ENCODE data around the gene NUDT13. TPM values are rescaled to one million over a fixed set of nuclear protein-coding genes. Genes with fewer than 3 reads are reported as not detected.

Gene NUDT13
- total and polyA plus RNA-seq, 10 donors, result 1.4 to 3.3 (median 2.3) TPM

DNA sequence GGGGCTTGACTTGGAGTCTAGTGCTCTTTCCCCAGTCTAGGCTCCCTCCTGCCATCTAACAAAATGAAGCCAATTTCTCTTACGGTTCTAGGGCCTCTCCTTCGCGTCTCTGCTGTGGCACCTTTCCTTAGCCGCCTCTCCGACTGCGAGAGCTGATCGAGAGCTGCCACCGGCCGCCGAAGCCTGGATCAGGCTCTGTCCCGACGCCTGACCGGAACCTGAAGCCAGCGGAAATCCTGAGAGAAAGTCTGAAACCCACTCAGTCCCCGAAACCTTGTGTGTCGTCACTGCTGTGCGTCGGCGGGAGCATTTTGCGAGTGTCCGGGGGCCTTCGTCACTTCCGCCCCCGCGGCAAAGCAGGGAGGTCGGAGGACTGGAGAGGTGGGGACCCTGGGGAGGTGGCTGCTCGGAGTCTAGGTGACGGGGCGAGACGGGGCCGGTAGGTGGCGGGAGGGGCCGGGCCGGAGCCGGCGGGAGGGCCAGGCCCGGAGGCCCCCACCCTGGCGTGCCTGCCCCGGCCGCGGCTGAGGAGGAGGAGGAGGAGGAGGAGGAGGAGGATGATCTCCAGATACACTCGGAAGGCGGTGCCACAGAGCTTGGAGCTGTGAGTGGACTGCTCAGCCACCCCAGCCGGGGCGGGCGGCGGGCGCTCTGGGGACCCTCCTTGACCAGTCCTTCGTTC, 57.7 kb downstream of the NUDT13 start, which contains the start of the genes ECD and FAM149B1:
ECD (minus strand) TSS at position 226 of the 682 bp plus-strand sequence. CDS start 4,071 bp downstream, outside the sequence.
FAM149B1 (plus strand) TSS at position 337 of the 682 bp plus-strand sequence; CDS start at position 558, 221 bp downstream.
- Histone ChIP-seq H3K27ac (peak within 1 kb of the TSS; percentile 93 to 97 (median 96)), H3K4me3 (peak within 1 kb of the TSS; percentile 66 to 93 (median 84)), H3K36me3 (peaks cover 0 to 29% (median 6%) of the 10 kb centered on the region in 6 donors), H3K4me1 (peaks cover 34 to 68% (median 57%) of the 10 kb centered on the region in 6 donors), H3K9me3 (no peaks in the 10 kb centered on the region), H3K27me3 (replicated peaks in 1 of 7) (no peaks in the 10 kb centered on the region)
- 0 to 1% (median 0%) methylated on average over 34 to 49 of the region's 49 CpGs for WGBS, 5 donors
- TF ChIP-seq, protein P1, sequence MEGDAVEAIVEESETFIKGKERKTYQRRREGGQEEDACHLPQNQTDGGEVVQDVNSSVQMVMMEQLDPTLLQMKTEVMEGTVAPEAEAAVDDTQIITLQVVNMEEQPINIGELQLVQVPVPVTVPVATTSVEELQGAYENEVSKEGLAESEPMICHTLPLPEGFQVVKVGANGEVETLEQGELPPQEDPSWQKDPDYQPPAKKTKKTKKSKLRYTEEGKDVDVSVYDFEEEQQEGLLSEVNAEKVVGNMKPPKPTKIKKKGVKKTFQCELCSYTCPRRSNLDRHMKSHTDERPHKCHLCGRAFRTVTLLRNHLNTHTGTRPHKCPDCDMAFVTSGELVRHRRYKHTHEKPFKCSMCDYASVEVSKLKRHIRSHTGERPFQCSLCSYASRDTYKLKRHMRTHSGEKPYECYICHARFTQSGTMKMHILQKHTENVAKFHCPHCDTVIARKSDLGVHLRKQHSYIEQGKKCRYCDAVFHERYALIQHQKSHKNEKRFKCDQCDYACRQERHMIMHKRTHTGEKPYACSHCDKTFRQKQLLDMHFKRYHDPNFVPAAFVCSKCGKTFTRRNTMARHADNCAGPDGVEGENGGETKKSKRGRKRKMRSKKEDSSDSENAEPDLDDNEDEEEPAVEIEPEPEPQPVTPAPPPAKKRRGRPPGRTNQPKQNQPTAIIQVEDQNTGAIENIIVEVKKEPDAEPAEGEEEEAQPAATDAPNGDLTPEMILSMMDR (IDR thresholded peaks at IDR 0.05 in 8 of 11, conservative IDR thresholded peaks at IDR 0.05 in 3 of 11), result peak in 8 of 11 experiments; percentile 30 to 51 (median 42)
- TF ChIP-seq POLR2A (IDR thresholded peaks at IDR 0.05), result peak; percentile 80 to 86 (median 86)
- peak; percentile 98 to 99 (median 99) for TF ChIP-seq POLR2AphosphoS5 (IDR thresholded peaks at IDR 0.05)
- DNase-seq, result peak; percentile 97
- intact Hi-C loops (cut with DNase I; ENCODE audit: low total_unique reads), result no loop called here

DNA sequence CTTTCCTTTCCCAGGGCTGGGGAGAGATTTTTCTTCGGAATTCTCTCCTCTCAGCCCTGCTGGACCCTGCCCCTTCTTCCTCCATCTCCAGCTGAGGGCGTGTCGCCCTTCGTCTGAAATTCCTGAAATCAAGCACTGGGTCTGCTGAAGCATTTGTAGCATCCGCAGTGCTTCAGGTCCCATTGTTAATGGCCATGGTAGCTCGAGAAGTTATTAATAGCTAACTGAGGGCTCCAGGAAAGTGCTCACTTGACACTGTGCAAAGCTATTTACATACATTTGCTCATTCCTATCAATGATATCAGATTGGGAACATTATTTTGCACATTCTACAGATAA, 58.2 kb downstream of the NUDT13 start:
- Histone ChIP-seq H3K9me3 (no peaks in the 10 kb centered on the region), H3K27ac (peak overlapping the region; percentile 93 to 97 (median 96)), H3K4me3 (peak overlapping the region; percentile 66 to 93 (median 84)), H3K4me1 (peaks cover 33 to 63% (median 52%) of the 10 kb centered on the region in 6 donors), H3K27me3 (replicated peaks in 1 of 7) (no peaks in the 10 kb centered on the region), H3K36me3 (peaks cover 0 to 24% (median 3%) of the 10 kb centered on the region in 6 donors)
- 0 to 2% (median 1%) methylated on average over 6 of the region's 6 CpGs for WGBS, 5 donors
- no peak for DNase-seq
- intact Hi-C loops (cut with DNase I; ENCODE audit: low total_unique reads), result no loop called here
- TF ChIP-seq POLR2AphosphoS5 (IDR thresholded peaks at IDR 0.05) (no peak), POLR2A (IDR thresholded peaks at IDR 0.05) (no peak)
- TF ChIP-seq, protein P1 (IDR thresholded peaks at IDR 0.05 in 8 of 11, conservative IDR thresholded peaks at IDR 0.05 in 3 of 11), result no peak

GRCh38 chr10:73169320-73169719, 59.1 kb downstream of the NUDT13 start:
- 87 to 98% (median 92%) methylated on average over 3 of the region's 3 CpGs for WGBS, 5 donors
- DNase-seq, result no peak
- TF ChIP-seq POLR2A (IDR thresholded peaks at IDR 0.05) (no peak), POLR2AphosphoS5 (IDR thresholded peaks at IDR 0.05) (no peak)
- TF ChIP-seq, protein P1 (IDR thresholded peaks at IDR 0.05 in 8 of 11, conservative IDR thresholded peaks at IDR 0.05 in 3 of 11), result no peak
- Histone ChIP-seq H3K4me1 (peaks cover 33 to 54% (median 43%) of the 10 kb centered on the region in 6 donors), H3K36me3 (peaks cover 0 to 16% (median 0%) of the 10 kb centered on the region in 6 donors), H3K4me3 (no peak overlapping the region), H3K27me3 (replicated peaks in 1 of 7) (no peaks in the 10 kb centered on the region), H3K9me3 (no peaks in the 10 kb centered on the region), H3K27ac (no peak overlapping the region)
- intact Hi-C loops (cut with DNase I; ENCODE audit: low total_unique reads), result no loop called here

DNA sequence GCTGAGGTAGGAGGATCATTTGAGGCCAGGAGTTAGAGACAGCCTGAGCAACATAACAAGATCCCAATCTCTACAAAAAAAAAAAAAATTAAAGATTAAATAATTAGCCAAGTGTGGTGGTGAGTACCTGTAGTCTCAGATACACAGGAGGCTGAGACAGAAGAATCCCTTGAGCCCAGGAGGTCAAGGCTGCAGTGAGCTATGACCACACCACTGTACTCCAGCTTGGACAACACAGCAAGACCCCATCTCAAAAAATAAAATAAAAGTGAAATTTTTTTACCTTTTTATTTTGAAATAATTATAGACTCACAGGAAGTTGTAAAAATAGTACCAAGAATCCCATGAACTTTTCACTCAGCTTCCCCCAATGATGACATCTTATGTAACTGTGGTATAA, 62.6 kb downstream of the NUDT13 start:
- peaks cover 7 to 22% (median 12%) of the 10 kb centered on the region in 6 donors for H3K4me1 ChIP-seq
- intact Hi-C loops (cut with DNase I; ENCODE audit: low total_unique reads), result no loop called here
- no peak for DNase-seq
- H3K27me3 ChIP-seq (replicated peaks in 1 of 7), result no peaks in the 10 kb centered on the region
- no peak for TF ChIP-seq POLR2A (IDR thresholded peaks at IDR 0.05)
- no peak for TF ChIP-seq POLR2AphosphoS5 (IDR thresholded peaks at IDR 0.05)
- TF ChIP-seq, protein P1 (IDR thresholded peaks at IDR 0.05 in 8 of 11, conservative IDR thresholded peaks at IDR 0.05 in 3 of 11), result no peak
- H3K9me3 ChIP-seq, result no peaks in the 10 kb centered on the region
- no peak overlapping the region for H3K4me3 ChIP-seq
- H3K27ac ChIP-seq, result no peak overlapping the region
- peaks cover 0 to 34% (median 20%) of the 10 kb centered on the region in 6 donors for H3K36me3 ChIP-seq
